ENCODE data around the gene TECTB.

The TECTB gene

DNA sequence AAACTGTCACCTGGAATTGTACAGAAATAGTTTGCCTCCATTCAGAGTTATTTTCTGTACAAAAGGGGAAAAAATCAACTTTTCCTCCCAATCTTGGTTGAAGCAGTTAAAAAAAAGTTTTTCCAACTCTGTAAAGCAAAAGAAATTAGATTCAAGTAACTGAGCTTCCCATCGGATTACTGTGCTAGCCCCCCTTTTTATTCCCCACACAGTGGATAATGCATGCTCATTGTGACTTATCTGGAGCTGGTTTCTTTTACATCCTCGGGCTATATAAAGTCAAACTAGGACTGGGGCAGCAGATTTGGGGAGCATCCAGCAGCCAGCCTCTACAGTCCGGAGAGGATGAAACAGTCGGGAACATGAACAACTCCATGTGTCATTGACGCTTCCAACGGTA lies at the start of gene TECTB:
TSS of gene TECTB (plus strand) at position 301 of the 400 bp plus-strand sequence. CDS start 335 bp downstream, outside the sequence.
- TF ChIP-seq GATA2 (IDR thresholded peaks at IDR 0.05; ENCODE audit: low read depth, low read length) (no peak), GATA3 (IDR thresholded peaks at IDR 0.05; ENCODE audit: low read depth, low read length) (no peak)

DNA sequence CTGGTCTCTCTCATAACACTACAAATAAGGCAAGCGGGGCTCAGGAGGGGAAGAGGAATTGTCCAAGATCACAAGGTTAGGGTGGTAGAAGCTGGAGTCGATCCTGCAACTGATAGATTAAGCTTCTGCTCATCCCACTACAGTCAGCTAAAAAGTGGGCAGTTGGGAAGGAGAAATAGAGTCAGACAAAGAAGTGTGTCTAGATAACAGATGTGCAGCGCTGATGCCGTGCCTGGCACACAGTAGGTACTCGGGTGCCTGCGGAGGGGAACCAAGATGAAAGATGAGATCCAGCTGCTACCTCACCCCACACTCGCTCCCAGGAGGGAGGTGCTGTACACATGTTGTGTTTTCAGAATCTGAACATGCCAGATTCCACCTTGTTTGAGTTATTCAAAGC lies 48.1 kb upstream of the TECTB start:
- TF ChIP-seq GATA3 (IDR thresholded peaks at IDR 0.05; ENCODE audit: low read depth, low read length): no peak
- no peak for TF ChIP-seq GATA2 (IDR thresholded peaks at IDR 0.05; ENCODE audit: low read depth, low read length)

DNA sequence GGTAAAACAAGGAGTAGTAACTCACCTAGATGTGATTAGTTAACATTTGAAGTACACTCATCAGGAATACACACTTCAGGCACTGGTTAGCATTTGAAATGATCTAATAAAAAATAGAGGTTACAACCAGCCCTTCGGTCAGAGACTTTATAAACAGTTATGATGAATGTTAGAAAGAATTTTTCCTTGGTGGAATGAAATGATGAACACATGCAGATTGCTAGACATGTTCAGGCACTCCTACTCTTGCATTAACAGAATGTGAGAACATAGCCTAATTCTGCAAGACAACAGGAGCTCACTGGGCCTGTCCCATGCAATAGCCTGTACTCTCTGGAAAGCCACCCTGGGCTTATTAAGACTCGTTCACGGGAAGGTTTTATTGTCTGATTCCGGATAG lies 47.3 kb upstream of the TECTB start:
- no peak for TF ChIP-seq GATA2 (IDR thresholded peaks at IDR 0.05; ENCODE audit: low read depth, low read length)
- TF ChIP-seq GATA3 (IDR thresholded peaks at IDR 0.05; ENCODE audit: low read depth, low read length): no peak

DNA sequence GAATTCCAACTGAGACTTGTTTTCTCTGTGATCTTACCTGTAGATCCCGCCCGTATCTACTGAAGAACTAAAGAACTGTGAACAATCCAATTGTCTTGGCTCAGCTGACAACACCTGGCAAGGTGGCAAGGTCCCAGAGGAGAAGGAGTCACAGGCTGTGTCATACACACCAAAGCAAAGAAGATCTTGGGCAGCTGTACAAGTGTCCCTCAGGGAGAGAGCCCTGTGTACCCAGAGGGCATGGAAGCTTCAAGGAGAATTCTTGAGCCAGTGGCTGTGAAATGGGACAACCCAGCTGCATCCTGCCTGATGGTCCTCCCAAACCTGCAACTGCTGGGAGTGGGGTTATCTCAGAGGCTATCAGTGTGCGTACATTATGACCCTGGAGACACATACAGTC lies 46.7 kb upstream of the TECTB start:
- no peak for TF ChIP-seq GATA3 (IDR thresholded peaks at IDR 0.05; ENCODE audit: low read depth, low read length)
- TF ChIP-seq GATA2 (IDR thresholded peaks at IDR 0.05; ENCODE audit: low read depth, low read length): no peak

DNA sequence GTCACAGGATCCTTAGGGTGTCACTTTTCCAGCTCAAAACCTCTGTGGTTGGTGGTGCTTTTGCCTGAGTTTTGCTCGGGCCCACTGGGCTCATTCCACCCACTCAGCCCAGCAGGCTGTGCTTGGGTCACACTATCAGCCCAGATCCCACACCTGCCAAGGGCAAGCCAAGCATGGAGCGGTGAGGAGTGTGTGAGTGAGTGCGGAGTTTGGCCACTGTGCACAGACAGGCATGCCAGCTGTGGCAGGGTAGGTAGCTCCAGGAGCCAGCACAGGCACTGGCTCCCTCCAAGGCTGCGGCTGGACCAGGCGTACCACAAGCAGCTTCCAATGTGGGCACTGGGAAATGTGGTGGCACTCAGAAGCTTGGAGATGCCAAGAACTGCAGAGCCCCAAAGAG lies 43.9 kb upstream of the TECTB start:
- no peak for TF ChIP-seq GATA3 (IDR thresholded peaks at IDR 0.05; ENCODE audit: low read depth, low read length)
- no peak for TF ChIP-seq GATA2 (IDR thresholded peaks at IDR 0.05; ENCODE audit: low read depth, low read length)

DNA sequence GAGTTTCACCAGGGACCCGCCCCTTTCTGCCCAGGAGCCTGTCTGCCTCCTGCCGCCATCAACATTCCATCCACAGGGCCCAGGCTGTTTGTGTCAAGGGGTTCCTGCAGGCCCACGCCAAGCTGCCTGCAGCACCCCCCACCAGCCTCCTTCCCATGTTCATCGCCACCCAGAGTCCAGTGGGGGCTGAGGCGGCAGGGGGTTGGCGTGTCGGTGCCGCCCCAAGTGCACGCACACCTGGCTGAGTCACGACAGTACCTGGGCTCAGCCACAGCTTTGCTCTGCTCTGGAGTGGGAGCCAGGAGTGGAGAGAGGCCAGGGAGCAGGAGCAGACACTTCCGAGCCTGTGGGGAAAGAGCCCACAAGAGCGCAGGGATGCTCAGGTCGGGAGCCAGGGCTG lies 42.8 kb upstream of the TECTB start:
- TF ChIP-seq GATA2 (IDR thresholded peaks at IDR 0.05; ENCODE audit: low read depth, low read length) (no peak), GATA3 (IDR thresholded peaks at IDR 0.05; ENCODE audit: low read depth, low read length) (no peak)

DNA sequence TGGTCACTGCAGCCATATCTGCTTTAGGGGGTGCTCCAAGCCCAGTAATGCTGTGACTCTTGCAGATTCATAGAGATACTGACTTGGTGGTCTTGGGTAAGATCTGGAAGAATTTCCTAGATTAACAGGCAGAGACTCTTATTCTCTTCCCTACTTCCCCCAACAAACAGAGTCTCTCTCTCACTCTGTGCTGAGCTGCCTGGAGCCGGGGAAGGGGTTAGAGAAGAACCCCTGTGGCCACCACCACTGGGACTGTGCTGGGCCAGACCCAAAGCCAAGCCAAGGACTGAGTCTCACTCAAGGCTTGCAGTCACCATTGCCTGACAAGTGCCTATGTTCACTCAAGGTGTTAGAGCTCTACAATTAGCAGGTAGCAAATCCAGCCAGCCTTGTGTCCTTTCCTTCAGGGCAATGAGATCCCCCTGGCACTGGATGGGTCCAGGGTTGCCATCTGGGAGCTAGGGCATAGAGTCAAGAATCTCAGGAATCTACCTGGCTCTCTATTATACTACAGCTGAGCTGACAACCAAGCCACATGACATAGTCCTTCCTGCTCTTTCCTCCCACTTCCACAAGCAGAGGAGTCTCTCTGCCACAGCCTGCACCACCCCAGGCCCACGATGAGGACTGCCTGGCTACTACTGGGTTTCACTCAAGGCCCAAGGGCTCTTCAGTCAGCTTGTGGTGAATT lies 41.4 kb upstream of the TECTB start:
- no peak for TF ChIP-seq GATA2 (IDR thresholded peaks at IDR 0.05; ENCODE audit: low read depth, low read length)
- TF ChIP-seq GATA3 (IDR thresholded peaks at IDR 0.05; ENCODE audit: low read depth, low read length): no peak

DNA sequence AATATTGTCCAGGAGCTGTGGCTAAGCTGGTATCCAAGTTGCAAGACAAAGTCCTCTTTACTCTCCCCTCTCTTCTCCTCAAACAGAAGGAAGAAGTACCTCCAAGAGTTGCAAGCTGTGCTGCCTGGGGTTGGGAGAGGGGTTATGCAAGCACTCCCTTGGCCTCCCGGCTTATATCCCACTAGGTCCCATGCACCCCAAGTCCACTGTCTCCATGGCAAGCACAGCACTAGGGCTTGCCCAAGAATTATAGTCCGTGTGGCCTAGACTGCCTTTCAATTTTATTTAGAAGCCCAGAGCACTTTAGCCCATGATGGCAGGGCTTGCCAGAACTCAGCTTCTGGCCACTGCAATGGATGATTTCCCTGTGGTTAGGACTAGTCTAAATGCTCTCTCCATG lies 40.4 kb upstream of the TECTB start:
- no peak for TF ChIP-seq GATA2 (IDR thresholded peaks at IDR 0.05; ENCODE audit: low read depth, low read length)
- no peak for TF ChIP-seq GATA3 (IDR thresholded peaks at IDR 0.05; ENCODE audit: low read depth, low read length)

DNA sequence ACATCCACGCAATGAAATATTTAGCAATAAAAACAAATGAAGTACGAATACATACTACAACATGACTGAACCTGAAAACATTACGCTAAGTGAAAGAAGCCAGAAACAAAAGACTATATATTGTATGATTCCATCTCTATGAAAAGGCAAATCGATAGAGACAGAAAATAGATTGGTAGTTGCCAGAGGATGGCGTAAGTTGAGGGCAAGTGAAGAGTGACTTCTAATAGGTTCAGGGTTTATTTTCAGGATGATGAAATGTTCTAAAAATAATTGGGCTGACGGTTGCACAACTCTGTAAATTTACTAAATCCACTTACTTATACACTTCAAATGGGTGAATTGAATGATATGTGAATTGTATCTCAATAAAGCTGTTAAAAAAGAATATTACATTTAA lies 39.5 kb upstream of the TECTB start:
- TF ChIP-seq GATA3 (IDR thresholded peaks at IDR 0.05; ENCODE audit: low read depth, low read length) (no peak), GATA2 (IDR thresholded peaks at IDR 0.05; ENCODE audit: low read depth, low read length) (no peak)

DNA sequence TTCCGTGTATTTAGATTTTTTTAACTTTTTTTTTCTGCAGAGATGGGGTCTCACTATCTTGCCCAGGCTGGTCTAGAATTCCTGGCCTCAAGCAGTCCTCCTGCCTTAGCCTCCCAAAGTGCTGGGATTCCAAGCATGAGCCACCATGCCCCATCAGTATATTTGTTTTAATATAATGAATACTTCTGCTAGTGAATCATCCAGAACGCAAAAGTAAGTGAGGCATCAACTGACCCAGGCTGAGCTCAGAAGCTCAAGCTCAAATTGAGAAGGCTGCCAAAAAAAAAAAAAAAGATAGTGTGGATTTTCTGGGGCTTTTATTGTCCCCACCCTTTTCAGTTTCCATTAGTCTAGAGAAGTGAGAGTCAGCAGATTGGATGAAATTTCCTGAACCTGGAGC lies 39.0 kb upstream of the TECTB start:
- TF ChIP-seq GATA2 (IDR thresholded peaks at IDR 0.05; ENCODE audit: low read depth, low read length) (no peak), GATA3 (IDR thresholded peaks at IDR 0.05; ENCODE audit: low read depth, low read length) (no peak)

DNA sequence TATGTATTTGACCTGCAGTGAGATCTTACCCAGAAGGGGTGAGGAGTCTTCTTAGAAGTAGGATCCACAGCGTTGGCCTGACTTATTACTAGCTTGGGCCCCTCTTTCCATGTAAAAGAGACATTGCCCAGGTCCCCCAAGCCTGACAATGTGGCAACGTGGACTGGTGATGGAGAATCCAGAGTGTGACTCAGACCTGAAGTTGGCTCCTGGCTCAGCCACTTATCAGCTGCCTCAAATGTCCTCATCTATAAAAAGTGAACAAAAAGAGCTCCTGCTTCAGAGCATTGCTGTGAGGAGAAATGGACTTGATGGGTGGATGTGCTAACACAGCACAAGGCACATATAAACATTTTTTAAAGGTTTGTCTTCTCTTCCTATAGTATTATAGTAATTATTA lies 35.4 kb upstream of the TECTB start:
- TF ChIP-seq GATA2 (IDR thresholded peaks at IDR 0.05; ENCODE audit: low read depth, low read length) (no peak), GATA3 (IDR thresholded peaks at IDR 0.05; ENCODE audit: low read depth, low read length) (no peak)

DNA sequence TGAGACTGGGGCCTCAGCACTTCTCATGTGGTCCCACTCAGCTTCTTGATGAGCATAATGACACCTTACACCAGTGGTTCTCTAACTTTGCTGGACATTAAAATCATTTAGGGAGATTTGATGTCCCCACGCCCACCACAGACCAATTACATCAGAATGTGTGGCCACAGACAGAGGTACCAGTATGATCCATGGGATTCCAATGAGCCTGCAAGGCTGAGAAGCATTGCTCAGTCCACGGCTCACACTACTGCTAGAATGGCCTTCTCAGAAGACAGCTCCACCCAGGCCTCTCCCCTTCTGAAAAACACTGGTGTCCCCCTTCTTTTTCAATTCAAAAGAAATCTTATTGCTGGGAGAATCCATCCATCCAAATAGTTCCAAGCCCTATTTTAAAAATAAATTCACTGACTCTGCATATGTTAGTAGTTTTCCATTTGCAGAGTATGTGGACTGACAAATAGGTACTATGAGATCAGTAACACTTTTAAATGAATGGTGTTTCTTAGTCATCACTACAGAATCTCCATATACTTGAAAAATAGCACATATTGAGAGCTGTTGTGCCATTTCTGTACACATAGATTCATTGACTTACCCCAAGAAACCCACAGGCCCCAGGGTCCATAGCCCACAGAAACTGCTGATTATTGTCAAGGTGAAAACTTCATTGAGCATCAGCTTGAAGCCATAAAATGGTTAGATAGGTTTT lies 34.5 kb upstream of the TECTB start:
- no peak for TF ChIP-seq GATA3 (IDR thresholded peaks at IDR 0.05; ENCODE audit: low read depth, low read length)
- TF ChIP-seq GATA2 (IDR thresholded peaks at IDR 0.05; ENCODE audit: low read depth, low read length): no peak

DNA sequence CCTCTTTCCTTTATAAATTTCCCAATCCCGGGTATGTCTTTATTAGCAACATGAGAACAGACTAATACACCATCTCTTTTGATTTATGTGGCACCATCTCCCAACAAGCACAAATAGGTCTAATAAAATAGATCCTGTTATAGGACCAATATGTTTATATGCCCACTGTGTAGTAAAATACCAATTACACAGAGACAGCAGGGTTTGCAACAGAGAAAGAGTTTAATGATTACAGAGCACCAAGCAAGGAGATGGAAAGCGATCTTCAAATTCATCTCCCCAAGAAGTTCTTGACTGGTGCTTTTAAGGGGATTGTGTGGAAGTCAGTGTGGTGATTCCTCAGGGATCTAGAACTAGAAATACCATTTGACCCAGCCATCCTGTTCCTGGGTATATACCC lies 33.5 kb upstream of the TECTB start:
- TF ChIP-seq GATA3 (IDR thresholded peaks at IDR 0.05; ENCODE audit: low read depth, low read length) (no peak), GATA2 (IDR thresholded peaks at IDR 0.05; ENCODE audit: low read depth, low read length) (no peak)

DNA sequence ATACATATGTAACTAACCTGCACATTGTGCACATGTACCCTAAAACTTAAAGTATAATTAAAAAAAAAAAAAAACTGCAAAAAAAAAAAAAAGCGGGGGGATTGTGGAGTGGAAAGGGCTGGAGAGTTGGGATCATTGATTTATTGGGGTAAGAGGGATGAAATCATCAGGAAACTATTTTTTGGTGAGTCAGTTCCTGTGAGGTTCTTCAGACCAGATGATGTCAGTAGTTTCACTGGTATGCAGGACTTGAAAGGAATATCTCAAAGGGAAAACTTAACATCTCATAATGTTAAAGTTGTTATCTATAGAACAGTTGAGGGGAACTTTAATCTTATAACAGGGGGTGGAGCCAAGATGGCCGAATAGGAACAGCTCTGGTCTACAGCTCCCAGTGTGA lies 32.6 kb upstream of the TECTB start:
- TF ChIP-seq GATA2 (IDR thresholded peaks at IDR 0.05; ENCODE audit: low read depth, low read length) (no peak), GATA3 (IDR thresholded peaks at IDR 0.05; ENCODE audit: low read depth, low read length) (no peak)

DNA sequence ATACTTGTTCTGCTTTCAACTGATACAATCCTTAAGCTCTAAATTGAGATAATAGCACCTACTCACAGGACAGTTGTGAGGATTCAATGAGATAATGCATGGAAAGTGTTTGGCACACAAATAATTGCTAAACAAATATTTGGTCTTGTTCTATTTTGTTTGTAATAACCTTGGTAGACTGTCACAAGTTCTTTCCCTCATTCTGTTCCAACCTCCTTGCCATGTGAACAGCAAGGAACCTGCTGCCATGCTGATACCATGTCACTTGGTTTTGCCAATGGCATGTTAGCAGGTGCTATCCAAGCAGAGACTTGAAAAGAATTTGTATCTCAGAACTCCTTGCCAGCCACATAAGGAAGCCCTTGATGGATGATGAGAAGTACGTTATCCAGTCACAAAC lies 24.8 kb upstream of the TECTB start:
- TF ChIP-seq GATA2 (IDR thresholded peaks at IDR 0.05; ENCODE audit: low read depth, low read length) (no peak), GATA3 (IDR thresholded peaks at IDR 0.05; ENCODE audit: low read depth, low read length) (no peak)

All from SH-SY5Y (cell line).